ENCODE results near the gene WFDC6. TPM values are rescaled to one million over a fixed set of nuclear protein-coding genes. Genes with fewer than 3 reads are reported as not detected.

WFDC6 gene
- total RNA-seq, 2 donors from 2014 or later = not detected

DNA sequence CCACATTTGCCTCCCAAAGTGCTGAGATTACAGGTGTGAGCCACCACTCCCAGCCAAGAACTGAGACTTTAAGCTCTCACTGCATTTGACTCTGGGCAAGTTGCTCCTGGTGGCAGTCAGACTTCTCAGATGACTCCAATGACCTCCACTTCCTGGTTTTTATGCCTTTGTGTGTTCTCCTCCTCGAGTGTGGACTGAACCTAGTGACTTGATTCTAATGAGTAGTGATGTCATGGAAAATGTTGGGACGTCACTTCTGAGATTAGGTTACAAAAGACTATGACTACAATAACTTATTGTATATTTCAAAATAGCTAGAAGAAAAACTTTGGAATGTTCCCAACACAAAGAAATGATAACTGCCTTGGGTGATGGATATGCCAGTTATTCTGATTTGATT lies 35.9 kb downstream of the WFDC6 start:
- H3K9ac ChIP-seq (ENCODE audit: extremely low read depth, low read length, poor library complexity, severe bottlenecking) = no peak overlapping the region
- H3K4me3 Mint-ChIP-seq = no peak overlapping the region
- TF ChIP-seq, protein P1, sequence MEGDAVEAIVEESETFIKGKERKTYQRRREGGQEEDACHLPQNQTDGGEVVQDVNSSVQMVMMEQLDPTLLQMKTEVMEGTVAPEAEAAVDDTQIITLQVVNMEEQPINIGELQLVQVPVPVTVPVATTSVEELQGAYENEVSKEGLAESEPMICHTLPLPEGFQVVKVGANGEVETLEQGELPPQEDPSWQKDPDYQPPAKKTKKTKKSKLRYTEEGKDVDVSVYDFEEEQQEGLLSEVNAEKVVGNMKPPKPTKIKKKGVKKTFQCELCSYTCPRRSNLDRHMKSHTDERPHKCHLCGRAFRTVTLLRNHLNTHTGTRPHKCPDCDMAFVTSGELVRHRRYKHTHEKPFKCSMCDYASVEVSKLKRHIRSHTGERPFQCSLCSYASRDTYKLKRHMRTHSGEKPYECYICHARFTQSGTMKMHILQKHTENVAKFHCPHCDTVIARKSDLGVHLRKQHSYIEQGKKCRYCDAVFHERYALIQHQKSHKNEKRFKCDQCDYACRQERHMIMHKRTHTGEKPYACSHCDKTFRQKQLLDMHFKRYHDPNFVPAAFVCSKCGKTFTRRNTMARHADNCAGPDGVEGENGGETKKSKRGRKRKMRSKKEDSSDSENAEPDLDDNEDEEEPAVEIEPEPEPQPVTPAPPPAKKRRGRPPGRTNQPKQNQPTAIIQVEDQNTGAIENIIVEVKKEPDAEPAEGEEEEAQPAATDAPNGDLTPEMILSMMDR (conservative IDR thresholded peaks at IDR 0.05) = no peak
- H3K4me1 ChIP-seq (ENCODE audit: control insufficient read depth, insufficient read depth, low read length) = no peaks in the 10 kb centered on the region
- peaks cover 14% of the 10 kb centered on the region for H3K9me3 ChIP-seq (ENCODE audit: control insufficient read depth, low read length)
- no peak overlapping the region for H3K4me3 ChIP-seq (ENCODE audit: low read length)
- no peaks in the 10 kb centered on the region for H3K36me3 ChIP-seq (ENCODE audit: control insufficient read depth, insufficient read depth, low read length)
- 40 to 100% methylated on average over 1 of the region's 2 CpGs for WGBS, 2 experiments (ENCODE audit: insufficient coverage in 1 of 2, insufficient read length in 1 of 2)
- H3K27ac ChIP-seq (ENCODE audit: low read depth, low read length) = no peak overlapping the region
- H3K27me3 ChIP-seq (ENCODE audit: control insufficient read depth, insufficient read depth, low read length, poor library complexity, severe bottlenecking) = peaks cover 89% of the 10 kb centered on the region
- H3K4me1 Mint-ChIP-seq = peaks cover 7% of the 10 kb centered on the region
- no peak overlapping the region for H3K27ac Mint-ChIP-seq
- H3K36me3 Mint-ChIP-seq (ENCODE audit: low read depth) = peaks cover 5% of the 10 kb centered on the region
- peaks cover 15% of the 10 kb centered on the region for H3K9me3 Mint-ChIP-seq
- H3K27me3 Mint-ChIP-seq (ENCODE audit: insufficient read depth) = peaks cover 76% of the 10 kb centered on the region
- DNase-seq = no peak

DNA sequence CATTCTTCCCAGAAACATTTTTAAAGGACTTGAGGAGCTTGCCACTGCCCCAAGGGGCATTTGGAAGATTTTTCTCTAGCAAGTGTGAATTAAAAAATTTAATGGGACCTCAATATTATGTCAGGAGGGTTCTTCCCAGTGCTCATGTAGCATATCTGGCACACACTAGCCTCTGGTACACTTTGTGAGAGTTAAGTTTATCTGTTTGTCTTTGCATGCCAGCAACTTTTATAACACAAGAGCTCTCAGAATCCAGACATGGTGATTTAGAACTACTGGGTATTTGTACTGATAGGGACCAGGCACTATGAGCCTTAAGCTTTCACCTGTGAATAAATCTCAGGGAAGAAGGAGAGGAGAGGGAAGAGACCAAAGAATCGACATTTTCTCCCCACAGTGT lies 36.7 kb downstream of the WFDC6 start:
- peaks cover 3% of the 10 kb centered on the region for H3K4me1 ChIP-seq (ENCODE audit: control insufficient read depth, insufficient read depth, low read length)
- peaks cover 3% of the 10 kb centered on the region for H3K36me3 Mint-ChIP-seq (ENCODE audit: low read depth)
- H3K27me3 ChIP-seq (ENCODE audit: control insufficient read depth, insufficient read depth, low read length, poor library complexity, severe bottlenecking) = peaks cover 81% of the 10 kb centered on the region
- 88 to 95% methylated on average over 1 of the region's 1 CpG for WGBS, 2 experiments (ENCODE audit: insufficient coverage in 1 of 2, insufficient read length in 1 of 2)
- no peaks in the 10 kb centered on the region for H3K36me3 ChIP-seq (ENCODE audit: control insufficient read depth, insufficient read depth, low read length)
- H3K27ac ChIP-seq (ENCODE audit: low read depth, low read length) = no peak overlapping the region
- peaks cover 7% of the 10 kb centered on the region for H3K9me3 Mint-ChIP-seq
- TF ChIP-seq, protein P1 (conservative IDR thresholded peaks at IDR 0.05) = no peak
- no peak overlapping the region for H3K4me3 ChIP-seq (ENCODE audit: low read length)
- H3K27me3 Mint-ChIP-seq (ENCODE audit: insufficient read depth) = peaks cover 68% of the 10 kb centered on the region
- no peak for DNase-seq
- H3K9me3 ChIP-seq (ENCODE audit: control insufficient read depth, low read length) = peaks cover 6% of the 10 kb centered on the region
- no peak overlapping the region for H3K4me3 Mint-ChIP-seq
- H3K27ac Mint-ChIP-seq = no peak overlapping the region
- peaks cover 13% of the 10 kb centered on the region for H3K4me1 Mint-ChIP-seq
- no peak overlapping the region for H3K9ac ChIP-seq (ENCODE audit: extremely low read depth, low read length, poor library complexity, severe bottlenecking)

DNA sequence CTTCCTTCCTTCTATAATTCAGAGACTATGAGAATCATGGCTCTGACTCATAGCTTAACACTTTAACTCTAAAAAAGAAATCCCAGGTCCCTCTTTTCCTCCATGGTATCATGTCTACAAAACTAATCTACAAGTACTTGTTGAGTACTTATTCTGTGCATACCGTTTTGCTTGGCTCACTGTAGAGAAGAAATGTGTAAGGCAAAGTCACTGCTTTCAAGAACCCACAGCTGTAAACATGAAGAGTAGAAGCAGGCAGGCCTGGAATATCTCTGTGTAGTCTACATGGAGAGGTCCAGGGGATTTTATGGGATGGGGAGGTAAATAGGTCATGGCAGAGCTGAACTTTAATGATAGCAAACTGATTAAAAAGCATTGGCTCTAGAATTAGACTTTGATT lies 37.7 kb downstream of the WFDC6 start:
- Histone ChIP-seq H3K4me3 (ENCODE audit: low read length) (no peak overlapping the region), H3K9me3 (ENCODE audit: control insufficient read depth, low read length) (no peaks in the 10 kb centered on the region), H3K9ac (ENCODE audit: extremely low read depth, low read length, poor library complexity, severe bottlenecking) (no peak overlapping the region), H3K36me3 (ENCODE audit: control insufficient read depth, insufficient read depth, low read length) (no peaks in the 10 kb centered on the region), H3K27ac (ENCODE audit: low read depth, low read length) (no peak overlapping the region), H3K27me3 (ENCODE audit: control insufficient read depth, insufficient read depth, low read length, poor library complexity, severe bottlenecking) (peaks cover 71% of the 10 kb centered on the region), H3K4me1 (ENCODE audit: control insufficient read depth, insufficient read depth, low read length) (peaks cover 3% of the 10 kb centered on the region)
- H3K4me3 Mint-ChIP-seq = no peak overlapping the region
- TF ChIP-seq, protein P1 (conservative IDR thresholded peaks at IDR 0.05) = no peak
- no peaks in the 10 kb centered on the region for H3K36me3 Mint-ChIP-seq (ENCODE audit: low read depth)
- peaks cover 63% of the 10 kb centered on the region for H3K27me3 Mint-ChIP-seq (ENCODE audit: insufficient read depth)
- no peak for DNase-seq
- H3K9me3 Mint-ChIP-seq = no peaks in the 10 kb centered on the region
- WGBS, 2 experiments (ENCODE audit: insufficient coverage in 1 of 2, insufficient read length in 1 of 2) = 76 to 88% methylated on average over 1 of the region's 1 CpG
- no peak overlapping the region for H3K27ac Mint-ChIP-seq
- H3K4me1 Mint-ChIP-seq = peaks cover 17% of the 10 kb centered on the region

Measured in endodermal cell (in vitro differentiated cells).